NCI-H446 (cell line): Measurements from ENCODE around the gene PPIE.

Experiments used
- DNase-seq, 2 experiments: peaks; one replicate each; lab custom pipeline; 2025; lab: John Stamatoyannopoulos, UW

Gene PPIE

DNA sequence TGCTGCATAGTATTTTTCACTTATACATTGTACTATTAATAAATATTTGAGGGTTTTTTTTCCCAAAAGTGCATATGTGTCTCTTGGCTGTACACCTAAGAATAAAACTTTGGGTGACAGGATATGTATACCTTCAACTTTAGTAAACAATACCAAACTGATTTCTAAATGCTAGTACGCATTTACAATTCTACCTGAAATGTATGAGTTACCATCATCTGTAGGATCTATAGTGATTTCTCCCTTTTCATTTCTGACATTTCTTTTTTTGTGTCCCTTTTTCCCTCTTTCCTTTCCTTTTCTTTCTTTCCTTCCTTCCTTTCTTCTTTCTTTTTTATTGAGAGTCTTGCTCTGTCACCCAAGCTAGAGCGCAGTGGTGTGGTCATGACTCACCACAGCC, 66.7 kb downstream of the PPIE start:
- DNase-seq, result no peak

- no peak for DNase-seq
Observed at GRCh38 chr1:39808784-39809517, 70.3 kb downstream of the PPIE start.

DNA sequence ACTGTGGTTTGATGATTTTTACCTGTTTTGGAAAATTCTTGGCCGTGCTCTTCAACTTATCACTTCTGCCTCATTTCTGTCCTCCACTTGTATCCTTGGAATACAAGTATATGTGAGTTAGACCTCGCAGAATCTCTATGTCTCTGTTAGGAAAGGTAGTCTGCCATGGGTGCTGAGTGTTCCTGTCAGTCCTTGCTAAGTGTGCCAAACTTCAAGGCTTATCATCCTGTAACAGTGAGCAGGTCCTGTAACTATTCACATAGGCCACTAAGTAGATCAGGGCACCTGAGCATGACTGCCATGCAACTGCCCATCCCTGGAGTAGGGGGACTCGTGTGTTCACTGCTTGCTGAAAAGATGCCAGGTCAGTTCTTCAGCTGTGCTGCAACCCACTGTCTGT, 74.2 kb downstream of the PPIE start:
- DNase-seq, result no peak
